ENCODE measurements around the gene CCDC85C.
A peak's percentile ranks its signal among the peaks of the same experiment; 100 is the strongest.

The CCDC85C gene

DNA sequence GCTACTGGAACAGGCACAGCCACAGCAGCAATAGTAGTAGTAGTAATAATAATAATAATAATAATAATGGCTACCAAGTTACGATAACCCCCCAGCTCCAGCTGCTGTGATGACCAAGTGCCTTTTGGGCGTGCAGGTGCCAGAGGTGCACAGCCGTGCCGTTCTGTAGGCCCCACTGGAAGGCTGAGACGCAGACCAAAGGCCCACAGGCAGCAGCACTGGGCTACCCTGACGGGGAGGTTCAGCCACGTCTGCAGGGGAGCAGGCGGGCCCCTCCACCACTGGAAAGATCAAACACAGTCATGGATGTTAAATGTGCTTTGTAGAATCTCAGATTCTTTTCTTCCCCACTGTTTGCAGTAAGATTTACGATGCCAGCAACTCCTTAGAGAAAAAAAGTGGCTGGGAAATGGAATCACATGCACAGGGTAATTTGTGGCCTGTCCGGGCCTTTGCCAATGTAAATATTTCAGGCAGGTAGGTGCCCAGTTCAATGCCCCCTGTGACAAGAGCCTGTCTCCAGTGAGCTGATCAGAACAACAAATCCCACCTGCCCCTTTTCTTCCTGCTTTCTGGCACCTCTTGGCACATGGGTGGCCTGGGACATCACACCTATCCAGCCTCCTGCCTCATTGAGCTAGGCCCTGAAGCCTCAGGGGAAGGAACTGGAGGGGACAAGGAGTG, 32.6 kb downstream of the CCDC85C start:
- FAIRE-seq (no peak), DNase-seq (ENCODE audit: insufficient read length, low spot score) (no peak)
- TF ChIP-seq TAF1 (IDR thresholded peaks at IDR 0.05; ENCODE audit: low read depth, low read length), result no peak
- no peak for TF ChIP-seq POLR2AphosphoS5 (IDR thresholded peaks at IDR 0.05; ENCODE audit: low read depth, low read length)
- TF ChIP-seq PAX5 (IDR thresholded peaks at IDR 0.05; ENCODE audit: insufficient read depth, low read length, severe bottlenecking), result no peak
- no peak for TF ChIP-seq POLR2A (IDR thresholded peaks at IDR 0.05; ENCODE audit: low read depth, low read length)
- TF ChIP-seq SPI1 (IDR thresholded peaks at IDR 0.05; ENCODE audit: low read depth, low read length), result no peak
- TF ChIP-seq POU2F2 (IDR thresholded peaks at IDR 0.05; ENCODE audit: low read depth, low read length), result no peak

- DNase-seq (ENCODE audit: insufficient read length, low spot score) (no peak), FAIRE-seq (no peak)
- no peak for TF ChIP-seq POU2F2 (IDR thresholded peaks at IDR 0.05; ENCODE audit: low read depth, low read length)
- TF ChIP-seq SPI1 (IDR thresholded peaks at IDR 0.05; ENCODE audit: low read depth, low read length), result no peak
- no peak for TF ChIP-seq TAF1 (IDR thresholded peaks at IDR 0.05; ENCODE audit: low read depth, low read length)
- no peak for TF ChIP-seq PAX5 (IDR thresholded peaks at IDR 0.05; ENCODE audit: insufficient read depth, low read length, severe bottlenecking)
- no peak for TF ChIP-seq POLR2AphosphoS5 (IDR thresholded peaks at IDR 0.05; ENCODE audit: low read depth, low read length)
- TF ChIP-seq POLR2A (IDR thresholded peaks at IDR 0.05; ENCODE audit: low read depth, low read length), result no peak
These were observed 33.3 kb downstream of the CCDC85C start for GRCh38 chr14:99570544-99571302.

DNA sequence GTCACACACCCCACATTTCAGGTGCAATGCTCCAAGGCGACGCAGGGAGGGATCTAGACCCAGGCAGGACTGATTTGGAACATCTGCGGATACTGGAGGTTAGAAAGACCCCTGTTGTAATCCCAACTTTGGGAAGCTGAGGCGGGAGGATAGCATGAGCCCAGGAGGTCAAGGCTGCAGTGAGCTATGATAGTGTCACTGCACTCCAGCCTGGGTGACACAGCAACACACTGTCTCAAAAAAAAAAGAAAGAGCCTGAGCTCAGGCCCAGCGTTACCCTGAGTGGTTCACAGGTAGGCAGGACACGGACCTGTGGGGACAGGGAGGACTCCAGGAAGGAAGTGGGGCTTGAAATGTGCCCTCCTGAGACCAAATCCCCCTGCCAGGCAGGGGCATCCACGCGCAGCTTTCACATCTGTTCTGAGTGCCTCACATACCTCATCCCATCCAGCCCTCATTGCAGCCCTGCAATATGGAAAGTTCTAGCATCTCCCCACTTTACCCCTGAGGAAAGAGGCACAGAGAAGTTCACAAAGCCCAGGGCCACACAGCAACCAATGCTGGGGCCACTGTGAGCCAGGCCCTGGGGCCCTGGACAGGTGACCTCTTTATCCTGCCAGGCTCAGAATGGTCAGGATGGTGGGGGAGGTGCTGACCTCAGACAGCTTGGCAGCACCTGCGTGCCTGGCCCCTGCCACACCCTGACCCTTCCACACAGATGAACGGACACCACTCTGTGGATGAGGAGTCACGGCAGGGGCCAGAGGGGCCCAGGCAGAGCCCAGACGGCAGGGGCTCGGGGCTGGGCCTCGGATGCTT, 34.1 kb downstream of the CCDC85C start:
- FAIRE-seq, result no peak
- TF ChIP-seq TAF1 (IDR thresholded peaks at IDR 0.05; ENCODE audit: low read depth, low read length) (no peak), POU2F2 (IDR thresholded peaks at IDR 0.05; ENCODE audit: low read depth, low read length) (no peak), POLR2A (IDR thresholded peaks at IDR 0.05; ENCODE audit: low read depth, low read length) (no peak), POLR2AphosphoS5 (IDR thresholded peaks at IDR 0.05; ENCODE audit: low read depth, low read length) (no peak), SPI1 (IDR thresholded peaks at IDR 0.05; ENCODE audit: low read depth, low read length) (no peak), PAX5 (IDR thresholded peaks at IDR 0.05; ENCODE audit: insufficient read depth, low read length, severe bottlenecking) (no peak)
- no peak for DNase-seq (ENCODE audit: insufficient read length, low spot score)

- DNase-seq (ENCODE audit: insufficient read length, low spot score), result no peak
- peak; percentile 23 for FAIRE-seq
- TF ChIP-seq PAX5 (IDR thresholded peaks at IDR 0.05; ENCODE audit: insufficient read depth, low read length, severe bottlenecking) (no peak), POU2F2 (IDR thresholded peaks at IDR 0.05; ENCODE audit: low read depth, low read length) (no peak), SPI1 (IDR thresholded peaks at IDR 0.05; ENCODE audit: low read depth, low read length) (no peak), TAF1 (IDR thresholded peaks at IDR 0.05; ENCODE audit: low read depth, low read length) (no peak)
These were observed 35.1 kb downstream of the CCDC85C start for GRCh38 chr14:99568567-99569560.

- FAIRE-seq (no peak), DNase-seq (ENCODE audit: insufficient read length, low spot score) (no peak)
- TF ChIP-seq POLR2A (IDR thresholded peaks at IDR 0.05; ENCODE audit: low read depth, low read length) (no peak), TAF1 (IDR thresholded peaks at IDR 0.05; ENCODE audit: low read depth, low read length) (no peak), SPI1 (IDR thresholded peaks at IDR 0.05; ENCODE audit: low read depth, low read length) (no peak), POLR2AphosphoS5 (IDR thresholded peaks at IDR 0.05; ENCODE audit: low read depth, low read length) (no peak), PAX5 (IDR thresholded peaks at IDR 0.05; ENCODE audit: insufficient read depth, low read length, severe bottlenecking) (no peak), POU2F2 (IDR thresholded peaks at IDR 0.05; ENCODE audit: low read depth, low read length) (no peak)
These were observed 37.3 kb downstream of the CCDC85C start for GRCh38 chr14:99566390-99567354.

DNA sequence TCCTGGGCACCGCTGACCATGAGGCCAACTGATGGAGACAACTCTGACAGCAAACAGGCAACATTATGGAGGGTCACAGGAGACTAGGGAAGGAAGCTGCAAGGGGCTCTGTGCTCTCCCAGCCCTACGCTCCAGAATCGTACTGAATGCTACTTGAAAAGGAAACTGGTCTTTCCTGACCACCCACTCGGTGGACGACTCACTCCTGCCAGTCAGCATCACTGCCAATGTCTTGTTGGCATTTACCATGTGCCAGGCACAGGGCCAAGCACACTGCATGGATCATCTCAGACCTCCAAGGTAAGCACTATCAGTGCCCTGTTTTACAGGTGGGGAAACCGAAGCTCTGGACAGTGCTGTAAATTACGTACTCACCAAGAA, 38.0 kb downstream of the CCDC85C start:
- TF ChIP-seq TAF1 (IDR thresholded peaks at IDR 0.05; ENCODE audit: low read depth, low read length) (no peak), SPI1 (IDR thresholded peaks at IDR 0.05; ENCODE audit: low read depth, low read length) (no peak), POU2F2 (IDR thresholded peaks at IDR 0.05; ENCODE audit: low read depth, low read length) (no peak), PAX5 (IDR thresholded peaks at IDR 0.05; ENCODE audit: insufficient read depth, low read length, severe bottlenecking) (no peak), POLR2AphosphoS5 (IDR thresholded peaks at IDR 0.05; ENCODE audit: low read depth, low read length) (no peak), POLR2A (IDR thresholded peaks at IDR 0.05; ENCODE audit: low read depth, low read length) (no peak)
- no peak for FAIRE-seq
- no peak for DNase-seq (ENCODE audit: insufficient read length, low spot score)

DNA sequence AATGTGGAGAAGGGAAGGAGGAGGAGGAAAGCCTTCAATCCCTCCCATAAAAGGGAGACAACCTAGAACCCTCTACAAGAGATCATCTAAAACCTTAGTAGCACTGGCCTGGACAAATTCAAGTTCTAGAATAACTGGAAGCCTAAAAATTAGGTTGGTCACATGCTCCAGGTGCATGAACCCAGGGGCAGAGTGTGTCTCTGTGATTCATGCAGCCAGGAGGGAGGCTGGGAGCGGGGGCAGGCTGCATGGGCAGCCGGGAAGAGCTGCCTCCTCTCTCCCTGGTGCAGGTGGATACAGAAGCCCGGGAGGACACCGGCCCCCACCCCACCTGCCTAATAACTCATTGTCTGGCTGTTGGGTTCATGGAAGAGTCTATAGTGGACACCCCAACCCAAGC, 38.6 kb downstream of the CCDC85C start:
- TF ChIP-seq SPI1 (IDR thresholded peaks at IDR 0.05; ENCODE audit: low read depth, low read length), result no peak
- TF ChIP-seq POU2F2 (IDR thresholded peaks at IDR 0.05; ENCODE audit: low read depth, low read length), result no peak
- TF ChIP-seq POLR2AphosphoS5 (IDR thresholded peaks at IDR 0.05; ENCODE audit: low read depth, low read length), result no peak
- no peak for TF ChIP-seq PAX5 (IDR thresholded peaks at IDR 0.05; ENCODE audit: insufficient read depth, low read length, severe bottlenecking)
- no peak for TF ChIP-seq POLR2A (IDR thresholded peaks at IDR 0.05; ENCODE audit: low read depth, low read length)
- no peak for TF ChIP-seq TAF1 (IDR thresholded peaks at IDR 0.05; ENCODE audit: low read depth, low read length)
- FAIRE-seq (no peak), DNase-seq (ENCODE audit: insufficient read length, low spot score) (no peak)

All from GM12891 (cell line).